Measurements from ENCODE around the gene PPP1R12C.

GRCh38 chr19:55097864-55098715, 19.3 kb downstream of the PPP1R12C start:
- TF ChIP-seq CTCF (IDR thresholded peaks at IDR 0.05; ENCODE audit: low read depth, low read length) (no peak), MYC (IDR thresholded peaks at IDR 0.05; ENCODE audit: low read depth, low read length) (no peak)

All from NB4 (cell line).